WTC11 (cell line): ENCODE data around the gene PSMB9. TPM values are rescaled to one million over a fixed set of nuclear protein-coding genes. Genes with fewer than 3 reads are reported as not detected.

Source experiments
- ATAC-seq: fragments of 200-7000 bp; cut with Tn5 transposase; 2 replicates; pipeline ENCODE4 v1.10.0; 2021; ENCODE audit warnings: mild to moderate bottlenecking, moderate library complexity
- CTCF ChIA-PET: fragments of 300-600 bp; sonication (Branson Sonifier 250); formaldehyde crosslinking; loops from one replicate; lab custom pipeline; 2021; ENCODE audit warnings: antibody characterized with exemption; lab: Charles Lee
- POLR2A ChIA-PET: fragments of 350-600 bp; sonication (Branson Sonifier 250); formaldehyde crosslinking; loops from one replicate; lab custom pipeline; 2021; ENCODE audit warnings: antibody characterized with exemption; lab: Charles Lee
- DNase-seq: peaks from one replicate; pipeline ENCODE4 v3.0.0; 2021; ENCODE audit warnings: low spot score
- H3K27ac Mint-ChIP-seq: 2 replicates; pipeline ENCODE4 v1.8.0; 2021; ENCODE audit warnings: mixed read lengths
- H3K27me3 Mint-ChIP-seq: 2 replicates; pipeline ENCODE4 v1.8.0; 2021; ENCODE audit warnings: low read depth, mild to moderate bottlenecking, moderate library complexity, mixed read lengths
- H3K36me3 Mint-ChIP-seq: 2 replicates; pipeline ENCODE4 v1.8.0; 2021; ENCODE audit warnings: mixed read lengths
- H3K4me1 Mint-ChIP-seq: 2 replicates; pipeline ENCODE4 v1.8.0; 2022; ENCODE audit warnings: mixed read lengths
- H3K4me3 Mint-ChIP-seq: 2 replicates; pipeline ENCODE4 v1.8.0; 2021; ENCODE audit warnings: mild to moderate bottlenecking, moderate library complexity, mixed read lengths
- H3K9me3 Mint-ChIP-seq: 2 replicates; pipeline ENCODE4 v1.8.0; 2021; ENCODE audit warnings: mixed read lengths
- ATF2 ChIP-seq: sonication (generic); formaldehyde crosslinking; IDR thresholded peaks from 2 replicates; pipeline ENCODE4 v1.8.1; 2022; ENCODE audit warnings: low read depth, missing genetic modification reagents, borderline replicate concordance
- ELF4 ChIP-seq: sonication (generic); formaldehyde crosslinking; IDR thresholded peaks from 2 replicates; pipeline ENCODE4 v1.8.1; 2022; ENCODE audit warnings: low read depth, mild to moderate bottlenecking, moderate library complexity, missing genetic modification reagents
- ETV6 ChIP-seq: sonication (generic); formaldehyde crosslinking; IDR thresholded peaks from 2 replicates; pipeline ENCODE4 v1.8.1; 2022; ENCODE audit warnings: mild to moderate bottlenecking, missing genetic modification reagents
- FOXK1 ChIP-seq: sonication (generic); formaldehyde crosslinking; IDR thresholded peaks from 2 replicates; pipeline ENCODE4 v1.8.0; 2022; ENCODE audit warnings: mild to moderate bottlenecking, moderate library complexity, missing genetic modification reagents
- JAZF1 ChIP-seq: fragments of 250-450 bp; sonication (Bioruptor Pico); IDR thresholded peaks from 2 replicates; pipeline ENCODE4 v1.9.0; 2021; ENCODE audit warnings: moderate library complexity, mild to moderate bottlenecking, inconsistent platforms
- JUN ChIP-seq: sonication (generic); formaldehyde crosslinking; IDR thresholded peaks from 2 replicates; pipeline ENCODE4 v1.8.0; 2023; ENCODE audit warnings: mild to moderate bottlenecking, missing genetic modification reagents
- NFE2L1 ChIP-seq: sonication (generic); formaldehyde crosslinking; IDR thresholded peaks from 2 replicates; pipeline ENCODE4 v1.8.1; 2023; ENCODE audit warnings: missing genetic modification reagents
- NR1H2 ChIP-seq: sonication (generic); formaldehyde crosslinking; IDR thresholded peaks from 2 replicates; pipeline ENCODE4 v1.9.0; 2021; ENCODE audit warnings: mild to moderate bottlenecking, moderate library complexity, missing genetic modification reagents
- RELA ChIP-seq: sonication (generic); formaldehyde crosslinking; IDR thresholded peaks from 2 replicates; pipeline ENCODE4 v1.8.1; 2022; ENCODE audit warnings: missing genetic modification reagents, mild to moderate bottlenecking, borderline replicate concordance
- SP1 ChIP-seq: sonication (generic); formaldehyde crosslinking; conservative IDR thresholded peaks from 2 replicates; pipeline ENCODE4 v1.8.1; 2022; ENCODE audit warnings: missing genetic modification reagents
- USF1 ChIP-seq: sonication (generic); formaldehyde crosslinking; IDR thresholded peaks from 2 replicates; pipeline ENCODE4 v1.8.0; 2022; ENCODE audit warnings: mild to moderate bottlenecking, missing genetic modification reagents
- USF2 ChIP-seq: sonication (generic); formaldehyde crosslinking; IDR thresholded peaks from 2 replicates; pipeline ENCODE4 v1.8.1; 2023; ENCODE audit warnings: mild to moderate bottlenecking, missing genetic modification reagents, moderate library complexity
- ZNF138 ChIP-seq: sonication (generic); formaldehyde crosslinking; conservative IDR thresholded peaks from 2 replicates; pipeline ENCODE4 v1.8.1; 2022; ENCODE audit warnings: mild to moderate bottlenecking, moderate library complexity, missing genetic modification reagents
- ZNF219 ChIP-seq: sonication (generic); formaldehyde crosslinking; IDR thresholded peaks from 2 replicates; pipeline ENCODE4 v1.8.0; 2023; ENCODE audit warnings: missing genetic modification reagents, mild to moderate bottlenecking, borderline replicate concordance
- ZNF416 ChIP-seq: fragments of 250-450 bp; sonication (Bioruptor Pico); IDR thresholded peaks from 2 replicates; pipeline ENCODE4 v1.9.0; 2021; ENCODE audit warnings: mild to moderate bottlenecking, inconsistent platforms
- ZNF425 ChIP-seq: fragments of 250-450 bp; sonication (Bioruptor Pico); conservative IDR thresholded peaks from 2 replicates; pipeline ENCODE4 v1.9.0; 2021; ENCODE audit warnings: mild to moderate bottlenecking
- ZNF671 ChIP-seq: fragments of 250-450 bp; sonication (Bioruptor Pico); IDR thresholded peaks from 2 replicates; pipeline ENCODE4 v1.8.0; 2021; ENCODE audit warnings: mild to moderate bottlenecking
- total RNA-seq: library from RNA; stranded (reverse); gene quantifications from 3 replicates; pipeline ENCODE4 v1.2.3, GENCODE V29; 2021

PSMB9 gene
- total RNA-seq, 1 experiment from 2014 or later: 1.8 TPM

- peaks cover 13% of the 10 kb centered on the region for H3K36me3 Mint-ChIP-seq
- CTCF ChIA-PET: no interaction called here
- POLR2A ChIA-PET: no interaction called here
- peaks cover 92% of the 10 kb centered on the region for H3K27me3 Mint-ChIP-seq
- DNase-seq: no peak
- H3K4me1 Mint-ChIP-seq: peaks cover 24% of the 10 kb centered on the region
- TF ChIP-seq FOXK1 (no peak), RELA (CRISPR knock-in tag) (no peak), ZNF138 (CRISPR knock-in tag) (no peak), ATF2 (CRISPR knock-in tag) (no peak), ZNF671 (CRISPR knock-in tag) (no peak), JUN (CRISPR knock-in tag) (no peak), USF2 (no peak), JAZF1 (CRISPR knock-in tag) (no peak), NFE2L1 (no peak), ZNF425 (CRISPR knock-in tag) (no peak), ZNF416 (CRISPR knock-in tag) (no peak), ZNF219 (CRISPR knock-in tag) (no peak), NR1H2 (CRISPR knock-in tag) (no peak)
- TF ChIP-seq, all 79 proteins: peak for 0
- Mint-ChIP-seq H3K4me3 (no peak overlapping the region), H3K9me3 (no peaks in the 10 kb centered on the region), H3K27ac (no peak overlapping the region)
- no peak for ATAC-seq
These were observed 6.2 kb upstream of the PSMB9 start for GRCh38 chr6:32847795-32848194.

- H3K27ac Mint-ChIP-seq: no peak overlapping the region
- TF ChIP-seq ELF4 (CRISPR knock-in tag): no peak
- TF ChIP-seq USF1: no peak
- no peak for TF ChIP-seq ETV6 (CRISPR knock-in tag)
- no peak for DNase-seq
- ChIA-PET CTCF (interaction anchor here (1.0 to 1.5 kb wide), 2 partner anchors 11 to 19 kb away, joined by 3 to 8 read pairs; partner anchors contain the start of gene TAP2), POLR2A (no interaction called here)
- peaks cover 21% of the 10 kb centered on the region for H3K4me1 Mint-ChIP-seq
- H3K9me3 Mint-ChIP-seq: no peaks in the 10 kb centered on the region
- peaks cover 89% of the 10 kb centered on the region for H3K27me3 Mint-ChIP-seq
- peaks cover 9% of the 10 kb centered on the region for H3K36me3 Mint-ChIP-seq
- H3K4me3 Mint-ChIP-seq: no peak overlapping the region
- ATAC-seq: no peak
These were observed 4.9 kb upstream of the PSMB9 start for GRCh38 chr6:32849126-32849525.

GRCh38 chr6:32851025-32851424 is 3.0 kb upstream of the PSMB9 start:
- no peak for DNase-seq
- no peak for TF ChIP-seq SP1 (CRISPR knock-in tag)
- Mint-ChIP-seq H3K4me3 (no peak overlapping the region), H3K36me3 (peaks cover 9% of the 10 kb centered on the region), H3K27ac (no peak overlapping the region), H3K27me3 (peaks cover 90% of the 10 kb centered on the region), H3K9me3 (no peaks in the 10 kb centered on the region), H3K4me1 (peaks cover 14% of the 10 kb centered on the region)
- POLR2A ChIA-PET: no interaction called here
- CTCF ChIA-PET: interaction anchor here (1.0 to 1.1 kb wide), 2 partner anchors 13 to 17 kb away, joined by 6 to 7 read pairs; partner anchors contain the start of gene TAP2
- ATAC-seq: no peak
